Measurements from ENCODE around the gene CEP95.

The CEP95 gene

GRCh38 chr17:64532409-64532808 lies 25.6 kb downstream of the CEP95 start:
- no peak for TF ChIP-seq Cebpa-rat (IDR thresholded peaks at IDR 0.05)
- H3K9me3 ChIP-seq (replicated peaks in 1 of 11), result no peaks in the 10 kb centered on the region
- peaks cover 100% of the 10 kb centered on the region in 11 experiments for H3K36me3 ChIP-seq

DNA sequence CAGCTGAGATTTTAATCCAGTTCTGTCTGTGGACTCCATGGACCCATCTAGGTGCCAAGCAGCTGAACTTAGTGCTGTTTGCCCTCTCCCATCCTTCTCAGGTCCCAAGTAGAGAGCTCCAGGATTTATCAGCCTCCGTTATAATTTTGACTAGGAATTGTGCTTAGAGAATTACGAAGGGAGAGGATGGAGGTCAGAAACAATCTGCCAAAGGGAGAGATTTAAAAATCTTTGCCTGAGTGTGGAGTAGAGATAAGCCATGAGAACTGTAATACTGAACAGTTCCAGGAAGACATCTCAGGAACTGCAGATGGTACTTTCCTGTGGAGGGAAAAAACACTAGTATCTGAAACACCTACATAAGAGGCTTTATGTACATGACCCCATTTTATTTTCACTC lies 27.0 kb downstream of the CEP95 start:
- no peak for TF ChIP-seq Cebpa-rat (IDR thresholded peaks at IDR 0.05)
- no peak overlapping the region for H3K4me3 ChIP-seq
- no peak overlapping the region for H3K9ac ChIP-seq
- peaks cover 0 to 24% (median 0%) of the 10 kb centered on the region in 11 experiments; a peak in 10 of 22 replicates for H4K20me1 ChIP-seq
- no peaks in the 10 kb centered on the region for H3K27me3 ChIP-seq
- H3K9me3 ChIP-seq (replicated peaks in 1 of 11), result no peaks in the 10 kb centered on the region
- no peaks in the 10 kb centered on the region for H3K4me1 ChIP-seq
- H3K4me2 ChIP-seq, result no peak overlapping the region
- H3K36me3 ChIP-seq, result peaks cover 100% of the 10 kb centered on the region in 11 experiments
- H3K27ac ChIP-seq, result no peak overlapping the region

More at GRCh38 chr17:64532409-64532808, 25.6 kb downstream of the CEP95 start:
- H3K4me1 ChIP-seq, result no peaks in the 10 kb centered on the region
- H3K27me3 ChIP-seq, result no peaks in the 10 kb centered on the region
- no peak overlapping the region for H3K27ac ChIP-seq
- peaks cover 0 to 21% (median 0%) of the 10 kb centered on the region in 11 experiments; a peak in 9 of 22 replicates for H4K20me1 ChIP-seq
- H3K4me2 ChIP-seq, result no peak overlapping the region
- H3K4me3 ChIP-seq, result no peak overlapping the region
- H3K9ac ChIP-seq, result no peak overlapping the region

DNA sequence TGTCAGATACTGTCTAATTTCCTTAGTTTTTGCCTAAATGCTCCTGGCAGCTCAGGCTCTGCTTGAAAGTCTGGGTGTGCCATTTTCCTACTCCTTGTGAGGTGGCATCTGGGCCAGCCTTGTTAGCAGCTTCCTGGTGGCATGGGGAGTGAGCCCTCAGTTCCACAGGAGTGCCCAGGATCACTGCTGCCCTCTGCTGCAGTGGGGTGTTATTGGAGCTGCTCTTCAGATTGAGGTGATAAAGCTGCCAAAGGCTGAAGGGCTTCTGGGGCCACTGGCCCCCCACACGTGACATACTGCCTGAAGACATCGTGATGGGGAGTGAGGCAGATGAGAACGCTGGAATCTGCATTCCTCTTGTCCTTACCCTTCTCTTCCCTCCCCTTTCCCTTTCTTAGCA lies 27.4 kb downstream of the CEP95 start:
- no peaks in the 10 kb centered on the region for H3K4me1 ChIP-seq
- no peak overlapping the region for H3K9ac ChIP-seq
- no peak overlapping the region for H3K4me2 ChIP-seq
- TF ChIP-seq Cebpa-rat (IDR thresholded peaks at IDR 0.05), result no peak
- H3K27me3 ChIP-seq, result no peaks in the 10 kb centered on the region
- H3K36me3 ChIP-seq, result peaks cover 98 to 100% (median 100%) of the 10 kb centered on the region in 11 experiments
- no peak overlapping the region for H3K27ac ChIP-seq
- peaks cover 0 to 26% (median 0%) of the 10 kb centered on the region in 11 experiments; a peak in 10 of 22 replicates for H4K20me1 ChIP-seq
- no peaks in the 10 kb centered on the region for H3K9me3 ChIP-seq (replicated peaks in 1 of 11)
- no peak overlapping the region for H3K4me3 ChIP-seq

GRCh38 chr17:64535357-64535756 lies 28.6 kb downstream of the CEP95 start:
- Histone ChIP-seq H3K9me3 (replicated peaks in 1 of 11) (no peaks in the 10 kb centered on the region), H4K20me1 (peaks cover 0 to 30% (median 4%) of the 10 kb centered on the region in 11 experiments; a peak in 10 of 22 replicates), H3K36me3 (peaks cover 94 to 100% (median 100%) of the 10 kb centered on the region in 11 experiments), H3K27me3 (no peaks in the 10 kb centered on the region), H3K4me1 (no peaks in the 10 kb centered on the region), H3K4me2 (no peak overlapping the region), H3K9ac (no peak overlapping the region), H3K27ac (no peak overlapping the region), H3K4me3 (no peak overlapping the region)
- no peak for TF ChIP-seq Cebpa-rat (IDR thresholded peaks at IDR 0.05)

- Histone ChIP-seq H3K36me3 (peaks cover 90 to 100% (median 96%) of the 10 kb centered on the region in 11 experiments), H3K9ac (no peak overlapping the region), H3K27ac (no peak overlapping the region), H3K4me2 (no peak overlapping the region), H3K27me3 (no peaks in the 10 kb centered on the region), H3K4me3 (no peak overlapping the region), H3K4me1 (no peaks in the 10 kb centered on the region), H4K20me1 (peaks cover 0 to 36% (median 3%) of the 10 kb centered on the region in 11 experiments; a peak in 10 of 22 replicates), H3K9me3 (replicated peaks in 1 of 11) (no peaks in the 10 kb centered on the region)
- TF ChIP-seq Cebpa-rat (IDR thresholded peaks at IDR 0.05), result no peak
Observed at GRCh38 chr17:64536913-64537312, 30.1 kb downstream of the CEP95 start.

- Histone ChIP-seq H3K9me3 (replicated peaks in 1 of 11) (no peaks in the 10 kb centered on the region), H3K9ac (no peak overlapping the region), H3K4me3 (no peak overlapping the region), H3K4me2 (no peak overlapping the region), H3K4me1 (no peaks in the 10 kb centered on the region), H3K36me3 (peaks cover 86 to 100% (median 96%) of the 10 kb centered on the region in 11 experiments), H3K27me3 (no peaks in the 10 kb centered on the region), H3K27ac (no peak overlapping the region), H4K20me1 (peaks cover 0 to 32% (median 0%) of the 10 kb centered on the region in 11 experiments; a peak in 9 of 22 replicates)
- no peak for TF ChIP-seq Cebpa-rat (IDR thresholded peaks at IDR 0.05)
Observed at GRCh38 chr17:64537488-64537887, 30.7 kb downstream of the CEP95 start.

DNA sequence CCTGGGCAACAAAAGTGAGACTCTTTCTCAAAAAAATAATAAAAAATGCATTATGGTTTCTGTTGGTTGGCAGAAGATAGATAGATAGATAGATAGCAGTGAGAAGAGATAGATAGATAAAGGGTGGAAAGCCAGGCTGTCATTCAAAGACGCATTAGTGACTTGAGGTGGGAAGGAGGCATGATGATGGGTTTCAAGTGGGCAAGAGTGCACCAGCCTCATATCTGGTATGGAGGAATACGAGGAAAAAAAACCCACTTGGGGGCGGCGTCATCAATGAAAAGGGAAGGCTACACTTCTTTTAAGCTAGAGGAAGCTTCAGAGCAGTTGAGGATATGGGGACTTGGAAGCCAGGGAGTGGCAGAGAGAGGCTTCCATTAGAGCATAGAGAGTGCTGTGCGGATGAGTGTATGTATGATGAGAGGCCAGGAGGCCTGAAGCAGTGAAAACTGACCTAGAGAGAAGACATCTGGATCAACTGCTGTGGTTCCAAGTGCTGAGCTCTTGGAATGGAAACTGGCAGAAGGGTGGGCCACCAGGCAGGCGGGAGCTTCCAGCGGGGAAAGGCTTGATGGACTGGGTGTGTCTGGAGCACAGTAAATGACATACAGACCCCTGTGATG lies 31.8 kb downstream of the CEP95 start:
- TF ChIP-seq Cebpa-rat (IDR thresholded peaks at IDR 0.05), result no peak
- H3K9ac ChIP-seq, result no peak overlapping the region
- no peaks in the 10 kb centered on the region for H3K4me1 ChIP-seq
- no peak overlapping the region for H3K4me2 ChIP-seq
- H3K27me3 ChIP-seq, result no peaks in the 10 kb centered on the region
- H3K9me3 ChIP-seq (replicated peaks in 1 of 11), result no peaks in the 10 kb centered on the region
- H3K36me3 ChIP-seq, result peaks cover 84 to 100% (median 92%) of the 10 kb centered on the region in 11 experiments
- H4K20me1 ChIP-seq, result peaks cover 0 to 28% (median 0%) of the 10 kb centered on the region in 11 experiments; a peak in 9 of 22 replicates
- no peak overlapping the region for H3K4me3 ChIP-seq
- no peak overlapping the region for H3K27ac ChIP-seq

DNA sequence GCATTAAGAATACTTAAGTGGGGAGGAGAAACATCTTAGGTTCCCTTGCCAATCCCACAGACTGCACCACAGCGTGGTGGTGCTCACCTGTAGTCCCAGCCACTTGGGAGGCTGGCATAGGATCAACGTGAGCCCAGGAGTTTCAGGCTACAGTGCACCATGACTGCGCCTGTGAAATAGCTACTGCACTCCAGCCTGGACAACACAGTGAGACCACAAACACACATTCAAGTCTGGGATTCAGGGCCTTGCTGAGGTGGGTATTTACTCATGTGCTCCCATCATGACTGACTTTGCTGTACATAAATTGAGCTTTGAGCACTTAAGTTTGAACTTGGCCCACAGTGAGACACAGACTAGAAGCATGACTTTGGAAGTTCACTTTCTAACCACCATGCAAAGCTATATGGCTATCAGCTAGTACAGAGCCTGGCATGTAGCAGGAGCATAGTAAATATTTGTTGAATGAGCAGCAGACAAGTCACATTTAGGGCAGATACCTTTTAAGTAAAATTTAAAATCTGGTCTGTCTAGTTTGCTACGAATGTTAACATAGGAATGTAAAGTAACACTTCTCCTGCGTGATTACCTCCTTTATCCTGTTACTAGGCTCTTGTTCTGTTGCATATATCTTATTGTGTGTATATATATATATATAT lies 33.5 kb downstream of the CEP95 start:
- no peak overlapping the region for H3K27ac ChIP-seq
- peaks cover 84 to 100% (median 92%) of the 10 kb centered on the region in 11 experiments for H3K36me3 ChIP-seq

DNA sequence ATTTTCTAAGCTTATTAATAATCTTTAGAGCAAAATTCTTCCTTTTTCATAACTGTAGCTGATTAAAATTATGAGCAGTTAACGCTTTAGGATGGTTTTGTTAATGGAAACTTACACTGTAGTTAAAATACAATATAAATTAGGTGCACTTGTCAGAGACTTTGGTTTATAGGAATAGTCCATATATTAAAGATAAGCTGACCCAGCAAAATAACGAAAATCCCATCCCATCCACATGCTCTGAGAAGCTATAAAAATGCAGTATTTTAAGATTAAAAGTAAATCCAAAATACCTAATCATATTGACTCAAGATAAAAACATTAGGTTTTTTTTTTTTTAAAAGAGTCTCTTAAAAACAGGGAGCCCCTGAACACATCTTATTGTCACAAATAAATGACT lies 38.0 kb downstream of the CEP95 start:
- H3K27ac ChIP-seq, result no peak overlapping the region
- no peaks in the 10 kb centered on the region for H3K4me1 ChIP-seq
- H3K4me2 ChIP-seq, result no peak overlapping the region
- no peaks in the 10 kb centered on the region for H3K9me3 ChIP-seq (replicated peaks in 1 of 11)
- H3K27me3 ChIP-seq, result no peaks in the 10 kb centered on the region
- TF ChIP-seq Cebpa-rat (IDR thresholded peaks at IDR 0.05), result no peak
- H3K9ac ChIP-seq, result no peak overlapping the region
- peaks cover 86 to 100% (median 93%) of the 10 kb centered on the region in 11 experiments for H3K36me3 ChIP-seq
- H3K4me3 ChIP-seq, result no peak overlapping the region
- peaks cover 0 to 22% (median 0%) of the 10 kb centered on the region in 11 experiments; a peak in 5 of 22 replicates for H4K20me1 ChIP-seq

More for the DNA sequence above, 33.5 kb downstream of the CEP95 start:
- Histone ChIP-seq H4K20me1 (peaks cover 0 to 26% (median 0%) of the 10 kb centered on the region in 11 experiments; a peak in 7 of 22 replicates), H3K9me3 (replicated peaks in 1 of 11) (no peaks in the 10 kb centered on the region), H3K4me2 (no peak overlapping the region), H3K27me3 (no peaks in the 10 kb centered on the region), H3K4me3 (no peak overlapping the region), H3K4me1 (no peaks in the 10 kb centered on the region), H3K9ac (no peak overlapping the region)
- TF ChIP-seq Cebpa-rat (IDR thresholded peaks at IDR 0.05), result no peak
